NCI-H226 (cell line): Measurements from ENCODE around the gene LAMB1.
A peak's percentile ranks its signal among the peaks of the same experiment; 100 is the strongest.
"Not testable (repeated sequence)": the region's sequence is repeated elsewhere in the genome, so short reads cannot be mapped to it uniquely, and the experiment has no call there.

Experiments
- DNase-seq: peaks from one replicate; pipeline ENCODE4 v3.0.0-alpha.2; 2015

Gene LAMB1

GRCh38 chr7:107907790-107908189 lies 95.2 kb downstream of the LAMB1 start:
- no peak for DNase-seq

- no peak for DNase-seq
Measured at GRCh38 chr7:107902381-107902780, 100.6 kb downstream of the LAMB1 start.

GRCh38 chr7:107900496-107901015 lies 102.4 kb downstream of the LAMB1 start:
- DNase-seq = no peak

GRCh38 chr7:107898997-107899594 lies 103.9 kb downstream of the LAMB1 start:
- no peak for DNase-seq

- not testable (repeated sequence) for DNase-seq
Measured at GRCh38 chr7:107892367-107892741, 110.6 kb downstream of the LAMB1 start.

GRCh38 chr7:107891636-107892366 lies 111.2 kb downstream of the LAMB1 start:
- DNase-seq = peak; percentile 21

- DNase-seq = peak; percentile 92
Measured at GRCh38 chr7:107890962-107891635, 111.9 kb downstream of the LAMB1 start, which contains the start of gene DLD. Gene DLD (plus strand): TSS chr7:107891183. CDS start chr7:107891251, 68 bp downstream.

GRCh38 chr7:107890493-107890961 lies 112.4 kb downstream of the LAMB1 start:
- DNase-seq = no peak

GRCh38 chr7:107889992-107890391 lies 113.0 kb downstream of the LAMB1 start:
- DNase-seq = no peak

- not testable (repeated sequence) for DNase-seq
Measured at GRCh38 chr7:107887827-107888226, 115.1 kb downstream of the LAMB1 start.

GRCh38 chr7:107884066-107884818 lies 118.7 kb downstream of the LAMB1 start:
- no peak for DNase-seq

GRCh38 chr7:107882766-107883165 lies 120.2 kb downstream of the LAMB1 start:
- DNase-seq = no peak

- peak; percentile 39 for DNase-seq
Measured at GRCh38 chr7:107879400-107880035, 123.4 kb downstream of the LAMB1 start.

- no peak for DNase-seq
Measured at GRCh38 chr7:107878636-107879035, 124.3 kb downstream of the LAMB1 start.

GRCh38 chr7:107877731-107878382 lies 125.1 kb downstream of the LAMB1 start:
- no peak for DNase-seq

GRCh38 chr7:107876916-107877315 lies 126.0 kb downstream of the LAMB1 start:
- DNase-seq = no peak

GRCh38 chr7:107874605-107875446 lies 128.1 kb downstream of the LAMB1 start:
- DNase-seq = peak; percentile 39

GRCh38 chr7:107874111-107874510 lies 128.8 kb downstream of the LAMB1 start:
- DNase-seq = no peak
